T-helper 2 cell (primary cell): ENCODE data around the gene HAGHL.
"Not testable (repeated sequence)": the region's sequence is repeated elsewhere in the genome, so short reads cannot be mapped to it uniquely, and the experiment has no call there.

Source experiments
- DNase-seq, 5 experiments: peaks; one replicate each; pipeline versions ENCODE4 v3.0.0 to v3.0.0-alpha.2; 2012 to 2022

The HAGHL gene

DNA sequence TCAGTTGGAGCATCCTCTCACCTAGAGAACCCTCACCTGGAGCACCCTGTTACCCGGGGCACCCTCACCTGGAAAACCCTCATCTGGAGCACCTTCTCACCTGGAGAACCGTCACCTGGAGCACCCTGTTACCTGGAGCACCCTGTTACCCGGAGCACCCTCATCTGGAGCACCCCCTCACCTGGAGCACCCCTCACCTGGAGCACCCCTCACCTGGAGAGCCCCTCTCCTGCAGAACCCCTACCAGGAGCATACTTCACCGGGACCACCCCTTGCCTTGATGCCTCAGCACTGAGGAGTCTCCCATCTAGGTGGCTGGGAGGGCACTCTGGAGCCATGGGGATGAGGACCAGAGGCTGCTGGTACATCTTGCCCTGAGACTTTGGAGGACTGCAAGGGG, 17.9 kb upstream of the HAGHL start:
- DNase-seq, result no peak

DNA sequence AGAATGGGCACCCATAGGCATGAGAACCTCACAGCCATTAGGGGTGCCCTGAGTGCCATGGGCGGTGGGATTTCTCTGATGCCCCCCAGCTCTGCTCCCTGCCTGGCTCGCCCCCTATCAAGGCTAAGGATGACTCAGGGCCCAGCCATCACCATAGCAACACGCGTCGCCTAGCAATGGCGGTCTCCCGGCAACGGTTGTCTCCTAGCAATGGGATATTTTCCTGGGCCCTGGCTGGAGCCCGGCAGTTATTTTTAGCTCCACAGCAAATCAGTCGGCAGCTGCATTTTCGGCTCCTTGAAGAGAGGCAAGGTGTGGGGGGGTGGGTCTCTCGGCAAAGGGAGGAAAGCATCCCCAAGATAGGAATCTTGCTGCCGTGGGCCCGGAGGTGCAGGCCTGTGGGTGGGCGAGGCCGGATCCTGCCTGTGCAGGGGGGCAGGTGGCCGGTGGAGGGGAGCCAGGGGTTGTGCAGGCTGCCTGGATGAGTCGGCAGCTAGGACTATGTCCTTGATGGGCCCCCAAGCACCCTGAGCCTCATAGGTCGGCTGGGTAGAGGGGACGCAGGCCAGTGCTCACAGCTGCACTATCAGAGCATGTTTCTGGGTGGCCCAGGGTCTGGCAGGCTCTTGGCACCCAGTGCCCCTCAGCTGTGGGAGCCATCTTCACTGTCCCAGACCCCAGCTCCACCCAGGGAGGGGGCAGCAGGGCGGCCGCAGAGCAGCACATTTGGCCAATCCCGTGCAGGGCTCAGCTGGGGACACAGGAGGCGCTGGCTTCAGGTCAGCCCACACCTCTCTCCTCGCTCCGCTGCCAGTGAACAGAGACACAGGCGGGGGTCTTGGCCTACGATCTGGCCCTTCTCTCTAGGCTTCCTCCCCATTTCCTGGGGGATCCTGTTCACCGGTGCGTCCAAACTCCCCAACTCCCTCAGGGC, 17.1 kb upstream of the HAGHL start:
- DNase-seq, result no peak

DNA sequence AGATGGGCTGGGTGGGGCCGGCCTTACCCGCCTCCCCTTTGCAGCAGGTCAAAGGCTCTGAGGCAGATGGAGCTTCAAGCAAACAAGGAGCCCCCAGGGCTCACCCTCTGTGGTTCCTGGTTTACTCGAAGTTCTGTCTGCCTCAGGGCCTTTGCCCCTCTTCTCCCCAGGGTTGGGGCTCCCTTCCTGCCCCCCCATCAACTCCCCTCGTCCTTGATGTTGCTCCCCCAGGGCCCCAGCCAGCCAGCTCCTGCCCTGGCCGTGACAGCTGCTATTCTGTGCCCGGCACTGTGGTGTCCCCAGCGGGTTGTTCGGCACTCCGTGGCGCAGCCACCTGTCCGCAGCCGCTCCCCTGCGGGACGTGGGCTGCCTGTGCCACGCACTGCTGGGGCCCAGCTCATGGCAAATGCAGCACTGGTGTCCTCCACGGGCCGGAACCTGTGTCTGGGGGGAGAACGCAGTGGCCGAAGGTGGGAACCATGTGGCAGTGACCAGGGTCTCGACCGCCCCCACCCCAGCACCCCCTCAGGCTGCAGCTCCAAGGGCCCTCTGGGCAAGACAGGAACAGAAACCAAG, 16.3 kb upstream of the HAGHL start:
- DNase-seq, result no peak

DNA sequence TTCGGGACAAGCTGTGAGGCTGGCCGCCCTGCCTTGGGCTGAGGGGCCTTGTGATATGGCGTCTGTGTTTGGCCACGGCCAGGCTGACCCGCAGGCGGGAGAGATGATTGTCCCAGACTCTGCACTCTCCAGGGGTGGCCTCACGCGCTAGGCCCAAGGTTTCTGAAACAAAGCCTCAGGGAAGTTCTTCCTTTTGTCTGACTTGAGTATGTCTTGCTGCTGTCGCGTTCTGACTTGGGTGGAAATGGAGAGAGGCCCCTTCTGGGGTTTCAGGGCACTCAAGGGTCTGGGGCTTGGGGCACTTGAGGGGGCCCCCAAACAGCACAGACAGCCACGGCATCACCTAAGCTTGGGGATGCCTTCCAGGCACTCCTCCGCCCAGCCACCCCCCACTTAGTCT, 15.8 kb upstream of the HAGHL start:
- no peak for DNase-seq

DNA sequence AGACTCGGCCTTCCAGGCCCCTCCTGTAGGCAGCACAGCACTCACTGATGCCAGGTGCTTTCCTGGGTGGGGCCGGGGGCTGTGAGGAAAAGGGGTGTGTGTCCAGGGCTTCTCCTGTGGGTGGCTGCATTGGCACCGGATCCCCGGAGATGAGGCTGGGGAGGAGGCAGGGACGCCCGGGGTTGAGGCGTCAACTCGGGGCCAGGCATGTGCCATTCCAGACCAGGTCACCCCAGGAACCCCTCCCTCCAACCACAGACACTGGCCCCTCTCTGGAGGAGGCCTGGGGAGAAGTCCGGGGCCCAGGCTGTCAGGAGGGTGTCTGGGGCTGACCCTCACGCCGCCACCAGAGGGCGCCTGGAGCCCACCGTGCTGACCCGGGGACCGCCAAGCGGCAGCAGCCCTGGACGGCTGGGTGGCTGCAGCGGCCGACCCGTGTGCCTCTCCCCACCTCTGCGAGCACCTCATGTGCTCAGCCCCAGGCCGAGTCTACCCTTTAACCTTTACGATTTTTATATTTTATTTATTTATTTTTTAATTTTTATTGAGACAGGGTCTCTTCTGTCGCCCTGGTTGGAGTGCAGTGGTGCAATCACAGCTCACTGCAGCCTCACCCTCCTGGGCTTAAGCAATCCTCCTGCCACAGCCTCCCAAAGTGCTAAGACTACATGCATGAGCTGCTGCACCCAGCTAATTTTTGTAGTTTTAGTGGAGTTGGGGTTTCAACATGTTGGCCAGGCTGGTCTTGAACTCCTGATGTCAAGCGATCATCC, 15.2 kb upstream of the HAGHL start:
- peak; percentile 59 to 71 (median 68) for DNase-seq

DNA sequence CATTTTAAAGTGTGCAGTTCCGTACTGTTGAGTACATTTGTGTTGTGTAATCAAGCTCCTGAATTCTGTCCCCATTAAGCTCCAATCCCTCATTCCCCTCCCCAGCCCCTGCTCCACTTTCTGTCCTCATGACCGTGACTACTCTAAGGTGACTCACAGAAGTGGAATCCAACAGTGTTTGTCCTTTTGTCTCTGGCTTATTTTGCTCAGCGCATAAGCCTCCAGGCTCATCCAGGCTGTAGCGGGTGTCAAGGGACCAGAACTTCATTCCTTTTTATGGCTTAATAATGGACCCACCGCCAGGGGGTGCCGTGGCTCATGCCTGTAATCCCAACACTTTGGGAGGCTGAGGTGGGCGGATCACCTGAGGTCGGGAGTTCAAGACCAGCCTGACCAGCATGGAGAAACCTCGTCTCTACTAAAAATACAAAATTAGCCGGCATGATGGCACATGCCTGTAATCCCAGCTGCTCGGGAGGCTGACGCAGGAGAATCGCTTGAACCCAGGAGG, 14.1 kb upstream of the HAGHL start:
- not testable (repeated sequence) for DNase-seq

DNA sequence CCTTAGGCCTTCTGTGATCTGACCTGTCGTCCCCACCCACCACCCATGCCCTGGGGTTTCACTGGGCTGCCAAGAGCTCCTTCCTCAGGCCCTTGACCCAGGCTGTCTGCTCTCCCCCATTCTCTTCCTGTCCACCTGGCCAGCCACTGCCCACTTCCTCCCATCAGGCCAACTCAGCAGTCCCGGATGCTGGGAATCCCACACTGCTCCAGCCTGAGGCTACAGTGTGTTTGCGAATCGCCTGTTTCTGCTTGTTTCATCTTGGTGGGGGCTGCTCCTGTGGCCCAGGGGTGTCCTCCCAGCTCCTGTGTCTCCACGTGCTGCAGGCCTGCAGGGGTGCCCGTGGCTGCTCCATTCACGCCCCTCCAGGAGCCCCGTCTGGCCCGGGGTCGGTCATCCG, 12.8 kb upstream of the HAGHL start:
- no peak for DNase-seq

DNA sequence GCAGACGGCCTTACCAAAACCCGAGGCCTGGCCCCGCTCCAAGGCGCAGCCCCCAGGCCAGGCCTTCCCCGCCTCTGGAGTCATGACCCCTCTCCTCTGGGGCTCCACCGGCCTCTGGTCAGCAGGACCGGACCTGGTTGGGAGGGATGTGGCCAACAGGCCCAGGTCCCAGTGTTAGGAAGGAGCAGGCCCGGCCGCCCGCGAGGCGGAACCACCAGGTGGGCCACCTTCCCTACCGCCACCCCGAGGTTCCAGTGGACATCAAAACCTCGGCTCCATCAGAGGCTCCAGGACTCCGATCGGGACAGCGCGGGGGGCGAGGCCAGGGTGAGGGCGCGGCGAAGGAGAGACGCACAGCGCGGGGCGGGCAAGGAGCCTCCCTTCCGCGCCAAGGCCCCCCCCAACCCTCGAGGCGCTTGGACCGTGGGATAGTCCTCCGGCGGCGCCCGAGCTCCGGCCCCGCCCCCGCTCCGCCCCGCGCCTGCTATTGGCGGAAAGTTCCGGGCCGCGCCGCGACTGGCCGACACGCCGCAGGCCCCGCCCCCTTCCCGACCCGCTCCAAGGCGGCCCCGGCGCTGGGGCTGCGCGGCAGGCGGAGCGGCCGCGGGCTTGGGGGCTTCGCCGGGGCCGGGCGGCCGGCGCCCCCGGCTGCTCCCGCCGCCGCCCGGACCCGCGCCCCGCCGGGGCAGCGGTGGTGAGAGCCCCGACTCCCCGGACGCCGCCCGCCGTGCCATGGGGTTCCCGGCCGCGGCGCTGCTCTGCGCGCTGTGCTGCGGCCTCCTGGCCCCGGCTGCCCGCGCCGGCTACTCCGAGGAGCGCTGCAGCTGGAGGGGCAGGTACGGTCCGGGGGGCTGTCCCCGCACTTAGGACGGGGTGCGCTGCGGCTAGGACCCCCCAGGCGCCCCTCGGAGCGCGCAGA, 12.1 kb upstream of the HAGHL start, which contains the start of gene METRN:
TSS of gene METRN (plus strand) at position 561 of the 919 bp plus-strand sequence. CDS start at position 733, 172 bp downstream.
- DNase-seq, result peak; percentile 77 to 87 (median 84)

DNA sequence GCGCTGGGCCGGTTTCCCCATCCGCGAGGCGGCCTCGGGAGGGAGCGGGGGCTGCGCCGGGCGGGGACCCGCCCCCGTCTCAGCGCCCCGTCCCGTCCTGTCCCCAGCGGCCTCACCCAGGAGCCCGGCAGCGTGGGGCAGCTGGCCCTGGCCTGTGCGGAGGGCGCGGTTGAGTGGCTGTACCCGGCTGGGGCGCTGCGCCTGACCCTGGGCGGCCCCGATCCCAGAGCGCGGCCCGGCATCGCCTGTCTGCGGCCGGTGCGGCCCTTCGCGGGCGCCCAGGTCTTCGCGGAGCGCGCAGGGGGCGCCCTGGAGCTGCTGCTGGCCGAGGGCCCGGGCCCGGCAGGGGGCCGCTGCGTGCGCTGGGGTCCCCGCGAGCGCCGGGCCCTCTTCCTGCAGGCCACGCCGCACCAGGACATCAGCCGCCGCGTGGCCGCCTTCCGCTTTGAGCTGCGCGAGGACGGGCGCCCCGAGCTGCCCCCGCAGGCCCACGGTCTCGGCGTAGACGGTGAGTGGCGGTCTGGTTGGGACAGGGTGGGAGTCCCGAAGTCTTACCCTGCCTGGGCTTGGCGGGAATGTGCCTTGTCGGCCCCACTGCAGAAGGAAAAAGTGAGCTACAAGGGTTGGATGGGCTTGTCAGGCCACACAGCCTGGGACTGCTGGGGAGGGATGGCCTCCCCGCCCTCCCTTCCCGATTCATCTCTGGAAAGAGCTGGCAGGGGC, 11.3 kb upstream of the HAGHL start:
- no peak for DNase-seq

DNA sequence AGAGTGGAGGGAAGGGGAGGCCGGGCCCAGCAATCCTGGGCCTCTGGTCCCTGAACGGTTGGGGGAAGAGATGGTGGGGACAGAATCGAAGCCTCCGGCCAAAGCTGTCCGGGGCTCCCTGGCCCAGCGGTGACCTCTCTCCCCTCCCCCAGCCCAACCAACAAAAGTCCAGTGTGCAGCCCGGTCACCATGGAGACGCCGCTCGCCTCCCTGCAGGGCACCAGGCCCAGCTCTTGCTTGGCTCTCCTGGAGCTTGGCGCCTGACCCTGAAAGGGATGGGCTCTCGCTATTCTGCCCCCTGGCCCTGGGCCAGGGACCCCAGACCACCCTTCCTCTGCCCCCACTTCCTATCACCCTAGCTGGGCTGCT, 10.7 kb upstream of the HAGHL start:
- no peak for DNase-seq

DNA sequence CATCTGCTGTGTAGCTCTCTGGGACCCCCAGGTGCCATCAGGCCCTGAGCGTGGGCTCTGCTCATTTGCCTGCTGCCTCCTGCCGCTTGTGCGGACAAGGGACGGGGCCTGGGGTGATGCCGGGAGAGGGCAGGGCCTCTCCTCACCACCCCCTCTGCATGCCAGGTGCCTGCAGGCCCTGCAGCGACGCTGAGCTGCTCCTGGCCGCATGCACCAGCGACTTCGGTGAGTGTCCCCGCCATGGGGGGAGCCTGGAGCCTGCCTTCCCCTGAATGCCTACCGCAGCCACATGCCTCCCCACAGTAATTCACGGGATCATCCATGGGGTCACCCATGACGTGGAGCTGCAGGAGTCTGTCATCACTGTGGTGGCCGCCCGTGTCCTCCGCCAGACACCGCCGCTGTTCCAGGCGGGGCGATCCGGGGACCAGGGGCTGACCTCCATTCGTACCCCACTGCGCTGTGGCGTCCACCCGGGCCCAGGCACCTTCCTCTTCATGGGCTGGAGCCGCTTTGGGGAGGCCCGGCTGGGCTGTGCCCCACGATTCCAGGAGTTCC, 10.1 kb upstream of the HAGHL start:
- DNase-seq, result no peak

DNA sequence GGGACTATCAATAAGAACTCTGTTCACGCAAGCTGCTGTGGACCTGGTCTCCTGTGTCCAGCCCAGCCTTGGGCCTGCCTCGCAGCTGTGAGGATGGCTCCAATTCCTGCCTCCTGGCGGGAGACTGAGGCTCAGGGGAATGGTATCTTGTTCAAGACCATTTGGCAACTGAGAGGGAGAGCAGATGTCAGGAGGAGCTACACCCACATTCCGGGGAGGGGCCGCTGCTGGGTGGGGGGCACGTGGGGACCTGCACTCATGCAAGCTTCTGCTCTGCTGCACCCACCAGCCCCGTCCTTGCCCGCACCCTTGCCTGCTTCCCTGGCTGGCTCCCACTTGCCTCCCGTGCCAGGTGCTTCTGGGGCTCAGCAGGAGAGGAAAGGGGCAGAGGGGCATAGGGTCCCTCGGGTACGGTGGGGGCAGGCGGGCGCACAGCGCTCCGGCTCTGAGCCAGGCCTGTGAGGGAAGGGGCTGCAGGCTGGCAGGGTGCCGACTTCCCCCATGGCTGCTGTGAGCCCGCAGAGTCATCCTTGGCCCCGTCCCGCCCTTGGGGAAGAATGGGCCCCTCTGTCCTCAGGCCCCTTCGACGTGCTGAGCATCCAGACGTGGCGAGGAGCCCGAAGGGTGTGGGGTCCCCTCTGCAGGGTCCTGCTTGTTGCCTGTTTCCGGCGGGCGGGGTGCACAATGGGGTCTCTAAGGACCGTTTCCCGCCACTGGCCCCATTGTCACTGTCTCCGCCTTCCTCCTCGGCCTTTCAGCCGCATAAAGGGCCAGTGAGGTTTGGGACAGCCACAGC, 9.3 kb upstream of the HAGHL start:
- DNase-seq, result no peak

DNA sequence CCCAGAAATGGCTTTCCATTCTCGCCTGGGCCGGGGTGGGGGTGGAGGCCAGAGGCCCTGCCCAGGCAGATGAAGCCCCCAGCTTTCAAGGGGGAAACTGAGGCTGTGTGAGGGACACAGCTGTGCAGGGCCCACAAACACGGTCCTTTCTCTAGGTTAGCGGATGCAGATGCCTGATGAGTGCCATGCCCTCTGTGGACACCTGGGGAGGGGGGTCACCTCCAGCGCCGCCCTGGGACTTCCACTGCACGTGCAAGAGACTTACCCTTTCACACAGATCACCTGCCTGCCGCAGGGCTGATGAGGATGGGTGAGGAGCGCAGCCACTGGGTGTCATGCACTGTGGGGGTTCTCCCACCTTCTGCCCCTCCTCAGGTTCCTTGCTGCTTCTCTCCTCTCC, 8.5 kb upstream of the HAGHL start:
- no peak for DNase-seq

DNA sequence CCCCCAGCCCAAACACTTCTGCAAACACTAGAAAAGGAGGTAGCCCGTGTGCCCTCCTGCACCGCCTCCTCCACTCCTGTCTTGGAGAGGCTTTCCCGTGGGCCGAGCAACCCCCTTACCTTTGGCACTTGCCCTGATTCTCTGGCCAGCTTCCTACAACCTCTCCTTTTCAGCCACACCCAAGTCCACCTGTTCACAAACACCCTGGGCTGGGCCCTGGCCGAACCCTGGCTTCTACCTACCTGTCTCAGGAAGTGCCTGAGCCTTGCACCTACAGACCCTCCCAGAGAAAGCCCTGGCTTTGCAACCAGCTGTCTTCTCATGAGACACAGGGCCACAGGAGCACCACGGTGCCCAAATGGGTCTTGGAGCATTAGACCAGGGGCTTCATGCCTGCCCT, 8.0 kb upstream of the HAGHL start:
- no peak for DNase-seq

DNA sequence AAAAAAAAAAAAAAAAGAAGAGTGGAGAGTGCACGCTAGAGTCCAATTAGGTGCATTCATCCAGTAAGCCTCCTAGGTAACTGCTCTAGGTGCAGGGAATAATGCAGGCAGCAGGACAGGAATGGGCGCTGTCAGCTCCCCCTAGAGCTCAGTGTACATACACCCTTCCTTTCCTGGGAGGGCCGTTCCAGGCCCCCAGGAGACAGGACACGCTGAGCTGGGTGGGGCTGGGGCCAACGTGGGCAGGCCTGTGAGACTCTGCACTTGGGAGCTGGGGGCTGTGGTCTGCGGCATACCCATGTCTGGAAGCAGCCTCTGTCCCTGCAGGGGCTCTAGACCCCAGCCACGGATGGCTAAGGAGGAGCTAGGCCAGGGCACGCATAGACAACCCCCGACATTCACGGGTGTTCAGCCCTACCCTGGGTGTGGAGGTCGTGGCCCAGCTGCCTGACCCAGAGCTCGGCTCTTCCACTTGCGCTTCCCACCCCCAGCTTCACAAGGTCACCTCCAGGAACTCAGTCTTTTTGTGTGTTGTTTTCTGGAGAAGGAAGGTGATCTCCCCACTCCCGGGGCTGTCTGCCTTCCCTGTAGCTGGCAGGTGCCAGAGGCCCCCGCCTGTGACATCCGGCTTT, 7.0 kb upstream of the HAGHL start:
- DNase-seq, result no peak

DNA sequence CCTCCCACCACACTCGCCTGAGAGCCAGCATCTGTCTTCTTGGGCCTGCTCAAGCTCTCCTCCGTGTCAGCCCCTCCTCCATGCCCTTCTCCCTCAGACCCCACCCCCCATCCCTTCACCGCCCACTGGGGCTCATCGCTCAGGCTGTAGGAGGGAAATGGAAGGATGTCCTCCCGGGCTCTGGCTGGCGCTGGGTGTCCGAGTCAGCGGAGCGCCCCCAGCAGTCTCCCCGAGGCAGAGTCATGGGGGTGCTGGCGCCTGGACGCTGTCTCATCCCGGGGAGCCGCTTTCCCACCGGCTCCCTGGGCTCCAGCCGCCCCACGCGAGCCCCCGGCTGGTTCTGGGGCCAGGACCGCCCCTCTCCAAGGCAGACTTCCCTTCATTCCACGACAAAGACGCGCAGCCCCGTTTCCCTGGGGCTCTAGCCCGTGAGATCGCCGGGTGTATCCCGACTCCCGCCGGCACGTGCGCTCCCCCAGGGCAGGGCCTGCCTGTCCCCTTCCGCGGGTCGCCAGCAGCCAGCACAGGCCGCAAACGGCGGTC, 6.4 kb upstream of the HAGHL start:
- peak in 1 of 5 experiments; percentile 53 for DNase-seq

DNA sequence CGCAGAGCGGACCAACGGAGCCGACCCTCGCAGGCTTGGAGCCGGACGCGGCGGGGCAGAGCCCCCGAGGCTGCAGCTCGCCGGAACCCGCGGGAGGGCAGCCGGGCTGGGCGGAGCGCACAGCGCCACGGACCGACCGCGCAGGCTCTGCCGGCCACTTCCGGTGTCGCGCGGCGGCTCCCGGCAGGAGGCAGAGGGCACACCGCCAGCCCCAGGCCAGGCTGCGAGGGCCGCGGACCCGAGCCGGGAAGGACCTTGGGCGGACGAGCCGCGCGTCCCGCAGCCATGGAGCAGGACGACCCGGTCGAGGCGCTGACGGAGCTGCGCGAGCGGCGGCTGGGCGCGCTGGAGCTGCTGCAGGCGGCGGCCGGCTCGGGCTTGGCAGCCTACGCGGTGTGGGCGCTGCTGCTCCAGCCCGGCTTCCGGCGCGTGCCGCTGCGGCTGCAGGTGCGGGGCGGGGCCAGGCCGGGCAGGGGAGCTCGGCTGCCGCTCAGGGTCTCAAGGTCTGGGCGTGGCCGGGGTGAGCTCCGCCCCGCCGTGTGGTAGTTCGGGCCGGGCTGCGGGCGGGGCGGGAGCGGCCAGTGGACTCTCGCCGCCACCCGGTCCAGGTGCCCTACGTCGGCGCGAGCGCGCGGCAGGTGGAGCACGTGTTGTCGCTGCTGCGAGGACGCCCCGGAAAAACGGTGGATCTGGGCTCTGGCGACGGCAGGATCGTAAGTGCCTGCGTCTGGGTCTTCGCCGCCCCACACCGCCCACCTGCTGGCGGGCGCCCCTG, 5.7 kb upstream of the HAGHL start, which contains the start of gene ANTKMT:
TSS of gene ANTKMT (plus strand) at position 157 of the 775 bp plus-strand sequence. CDS start at position 286, 129 bp downstream.
- peak; percentile 36 to 88 (median 60) for DNase-seq
